H9 (cell line): ENCODE data around the gene ASIC1. TPM values are rescaled to one million over a fixed set of nuclear protein-coding genes. Genes with fewer than 3 reads are reported as not detected.

Experiments
- DNase-seq: peaks from one replicate; pipeline ENCODE4 v3.0.0-alpha.2; 2017
- H2AFZ ChIP-seq: one replicate; pipeline ENCODE4 v1.6.1; 2013; ENCODE audit warnings: mild to moderate bottlenecking, low read length, control low read depth, moderate library complexity
- H2AK5ac ChIP-seq: 2 replicates; pipeline ENCODE4 v1.6.1; 2013; ENCODE audit warnings: low read length, control low read depth, mixed read lengths; ENCODE audit not compliant: insufficient read length
- H2BK120ac ChIP-seq: one replicate; pipeline ENCODE4 v1.6.1; 2013; ENCODE audit warnings: low read depth, mild to moderate bottlenecking, low read length, control low read depth, inconsistent platforms; ENCODE audit not compliant: poor library complexity, severe bottlenecking
- H2BK12ac ChIP-seq: 2 replicates; pipeline ENCODE4 v1.6.1; 2013; ENCODE audit warnings: low read length, control low read depth, mixed read lengths, low read depth; ENCODE audit not compliant: insufficient read length
- H2BK15ac ChIP-seq: 2 replicates; pipeline ENCODE4 v1.6.1; 2013; ENCODE audit warnings: low read depth, low read length, control low read depth
- H2BK20ac ChIP-seq: one replicate; pipeline ENCODE4 v1.6.1; 2013; ENCODE audit warnings: low read depth, mild to moderate bottlenecking, low read length, control low read depth, inconsistent platforms; ENCODE audit not compliant: poor library complexity, severe bottlenecking
- H2BK5ac ChIP-seq: 2 replicates; pipeline ENCODE4 v1.6.1; 2013; ENCODE audit warnings: low read length, control low read depth, mixed read lengths; ENCODE audit not compliant: insufficient read length
- H3K14ac ChIP-seq: 2 replicates; pipeline ENCODE4 v1.6.1; 2013; ENCODE audit warnings: low read length, control low read depth; ENCODE audit not compliant: insufficient read depth
- H3K18ac ChIP-seq: 2 replicates; pipeline ENCODE4 v1.6.1; 2013; ENCODE audit warnings: low read depth, mild to moderate bottlenecking, mixed read lengths, low read length, control low read depth; ENCODE audit not compliant: insufficient read length
- H3K23ac ChIP-seq: 2 replicates; pipeline ENCODE4 v1.6.1; 2013; ENCODE audit warnings: low read length, control low read depth, mixed read lengths, low read depth; ENCODE audit not compliant: insufficient read length
- H3K23me2 ChIP-seq: 2 replicates; pipeline ENCODE4 v1.6.1; 2013; ENCODE audit warnings: low read depth, mild to moderate bottlenecking, mixed read lengths, low read length, control low read depth; ENCODE audit not compliant: insufficient read length, poor library complexity, severe bottlenecking
- H3K27ac ChIP-seq: 2 replicates; pipeline ENCODE4 v1.5.1; 2013; ENCODE audit warnings: low read length, control low read depth, mixed read lengths, low read depth; ENCODE audit not compliant: insufficient read length
- H3K27me3 ChIP-seq: 2 replicates; pipeline ENCODE4 v1.6.1; 2013; ENCODE audit warnings: low read length, control low read depth, inconsistent platforms; ENCODE audit not compliant: insufficient read depth
- H3K4ac ChIP-seq: 2 replicates; pipeline ENCODE4 v1.6.1; 2013; ENCODE audit warnings: low read depth, mild to moderate bottlenecking, control low read depth, inconsistent platforms, low read length, moderate library complexity
- H3K4me1 ChIP-seq: 2 replicates; pipeline ENCODE4 v1.6.1; 2013; ENCODE audit warnings: low read length, control low read depth, inconsistent platforms; ENCODE audit not compliant: insufficient read depth
- H3K4me2 ChIP-seq: 2 replicates; pipeline ENCODE4 v1.6.1; 2013; ENCODE audit warnings: low read length, control low read depth, mixed read lengths; ENCODE audit not compliant: insufficient read length, insufficient read depth
- H3K56ac ChIP-seq: 2 replicates; pipeline ENCODE4 v1.6.1; 2013; ENCODE audit warnings: low read depth, mild to moderate bottlenecking, mixed read lengths, low read length, control low read depth; ENCODE audit not compliant: insufficient read length
- H3K79me1 ChIP-seq: 2 replicates; pipeline ENCODE4 v1.6.1; 2013; ENCODE audit warnings: low read depth, mild to moderate bottlenecking, moderate library complexity, low read length, control low read depth, inconsistent platforms; ENCODE audit not compliant: insufficient read depth, poor library complexity, severe bottlenecking
- H3K79me2 ChIP-seq: 2 replicates; pipeline ENCODE4 v1.6.1; 2013; ENCODE audit warnings: low read length, control low read depth, inconsistent platforms; ENCODE audit not compliant: insufficient read depth
- H3K9ac ChIP-seq: 2 replicates; pipeline ENCODE4 v1.6.1; 2013; ENCODE audit warnings: low read length, control low read depth, mixed read lengths; ENCODE audit not compliant: insufficient read length; ENCODE audit errors: extremely low read depth
- H3K9me3 ChIP-seq: one replicate; pipeline ENCODE4 v1.6.1; 2013; ENCODE audit warnings: low read depth, low read length, inconsistent platforms; ENCODE audit not compliant: control insufficient read depth
- H3T11ph ChIP-seq: one replicate; pipeline ENCODE4 v1.6.1; 2013; ENCODE audit warnings: mild to moderate bottlenecking, low read length, control low read depth, inconsistent platforms
- H4K20me1 ChIP-seq: one replicate; pipeline ENCODE4 v1.6.1; 2013; ENCODE audit not compliant: control insufficient read depth, insufficient read length, insufficient read depth
- H4K5ac ChIP-seq: 2 replicates; pipeline ENCODE4 v1.6.1; 2013; ENCODE audit warnings: low read depth, mild to moderate bottlenecking, mixed read lengths, low read length, control low read depth; ENCODE audit not compliant: insufficient read length
- H4K8ac ChIP-seq: replicated peaks from 2 replicates; pipeline ENCODE4 v1.6.1; 2013; ENCODE audit warnings: low read length, control low read depth, mixed read lengths, low read depth; ENCODE audit not compliant: insufficient read length
- H4K91ac ChIP-seq: 2 replicates; pipeline ENCODE4 v1.6.1; 2013; ENCODE audit warnings: low read depth, mild to moderate bottlenecking, moderate library complexity, mixed read lengths, low read length, control low read depth; ENCODE audit not compliant: insufficient read length
- H3K27ac Mint-ChIP-seq, 3 experiments: 2 replicates in 2 of 3; 3 replicates in 1 of 3; pipeline ENCODE4 v1.8.0; 2020 to 2021; ENCODE audit warnings: mixed read lengths in 3 of 3, mild to moderate bottlenecking in 1 of 3, moderate library complexity in 1 of 3
- H3K27me3 Mint-ChIP-seq: 2 replicates; pipeline ENCODE4 v1.8.0; 2021; ENCODE audit warnings: low read depth, mild to moderate bottlenecking, moderate library complexity, mixed read lengths
- H3K36me3 Mint-ChIP-seq, 3 experiments: 2 replicates in 2 of 3; 3 replicates in 1 of 3; pipeline ENCODE4 v1.8.0; 2020 to 2021; ENCODE audit warnings: low read depth in 3 of 3, mixed read lengths in 3 of 3; ENCODE audit not compliant: insufficient read depth in 1 of 3
- H3K4me1 Mint-ChIP-seq, 2 experiments: 2 replicates each; pipeline ENCODE4 v1.8.0; 2020; ENCODE audit warnings: mixed read lengths in 2 of 2
- H3K4me3 Mint-ChIP-seq, 2 experiments: 2 replicates in 1 of 2; 3 replicates in 1 of 2; pipeline ENCODE4 v1.8.0; 2020 to 2021; ENCODE audit warnings: mild to moderate bottlenecking in 2 of 2, mixed read lengths in 2 of 2, moderate library complexity in 1 of 2
- H3K9me3 Mint-ChIP-seq, 2 experiments: 2 replicates in 1 of 2; 3 replicates in 1 of 2; pipeline ENCODE4 v1.8.0; 2020; ENCODE audit warnings: mild to moderate bottlenecking in 2 of 2, mixed read lengths in 2 of 2, moderate library complexity in 1 of 2
- CTCF ChIP-seq: fragments of 200-600 bp; sonication (generic); conservative IDR thresholded peaks from 3 replicates; pipeline ENCODE4 v1.8.0; 2021; ENCODE audit warnings: antibody characterized with exemption, mild to moderate bottlenecking
- WGBS: extraction: QIAGEN DNeasy Blood & Tissue Kit; methylation state at CpG from one replicate; pipeline ENCODE4 v1.1.7; 2013; ENCODE audit warnings: missing lambda C conversion rate, low lambda C conversion rate, mixed read lengths; ENCODE audit not compliant: insufficient read length; ENCODE audit errors: extremely low coverage; 5-methylcytosine and 5-hydroxymethylcytosine counted together
- total RNA-seq: library from RNA; stranded (reverse); gene quantifications from 2 replicates; pipeline ENCODE4 v1.2.1, GENCODE V29; 2021

The ASIC1 gene
- total RNA-seq, 1 experiment from 2014 or later = 3.9 TPM

GRCh38 chr12:50022903-50023302 lies 34.5 kb upstream of the ASIC1 start:
- Histone ChIP-seq H4K5ac (no peak overlapping the region), H3K4me1 (peaks cover 2% of the 10 kb centered on the region; the same call in 1 of the 2 replicates), H3K23ac (no peak overlapping the region), H2AK5ac (no peak overlapping the region), H2BK120ac (no peak overlapping the region), H3K9me3 (no peaks in the 10 kb centered on the region), H4K8ac (no peak overlapping the region), H3K79me1 (peaks cover 5% of the 10 kb centered on the region), H3K56ac (no peak overlapping the region), H3K18ac (no peak overlapping the region), H3K23me2 (no peaks in the 10 kb centered on the region), H3K79me2 (peaks cover 18% of the 10 kb centered on the region; the same call in 1 of the 2 replicates), H3K27ac (no peak overlapping the region), H2BK12ac (no peak overlapping the region), H3K4ac (no peak overlapping the region), H4K20me1 (no peaks in the 10 kb centered on the region), H4K91ac (no peak overlapping the region), H3K27me3 (no peaks in the 10 kb centered on the region), H2BK20ac (no peak overlapping the region), H2BK15ac (no peak overlapping the region), H3K14ac (no peak overlapping the region), H2AFZ (no peak overlapping the region), H3K9ac (no peak overlapping the region), H2BK5ac (no peak overlapping the region), H3K4me2 (no peak overlapping the region), H3T11ph (no peak overlapping the region)
- DNase-seq = no peak
- no peak for TF ChIP-seq CTCF
- H3K9me3 Mint-ChIP-seq = no peaks in the 10 kb centered on the region; a peak in 1 of 5 replicates
- no peak overlapping the region for H3K4me3 Mint-ChIP-seq
- H3K36me3 Mint-ChIP-seq = 0 out of 7 replicates have a peak, but pooled peaks cover 0 to 2% (median 0%) of the 10 kb centered on the region in 3 experiments
- no CpG with 5 or more reads among the region's 1 CpG for WGBS
- no peaks in the 10 kb centered on the region for H3K27me3 Mint-ChIP-seq
- peaks cover 26 to 27% of the 10 kb centered on the region in 2 experiments for H3K4me1 Mint-ChIP-seq
- peak overlapping the region in 1 of 3 experiments; percentile 29; a peak in 1 of 7 replicates for H3K27ac Mint-ChIP-seq
